Fibroblast of peridontal ligament (primary cell): Measurements from ENCODE around the gene GH2.
"Not testable (repeated sequence)": the region's sequence is repeated elsewhere in the genome, so short reads cannot be mapped to it uniquely, and the experiment has no call there.

Experiments
- DNase-seq: peaks from one replicate; pipeline ENCODE4 v3.0.0-alpha.2; 2010; ENCODE audit errors: extremely low read depth

GH2 gene

DNA sequence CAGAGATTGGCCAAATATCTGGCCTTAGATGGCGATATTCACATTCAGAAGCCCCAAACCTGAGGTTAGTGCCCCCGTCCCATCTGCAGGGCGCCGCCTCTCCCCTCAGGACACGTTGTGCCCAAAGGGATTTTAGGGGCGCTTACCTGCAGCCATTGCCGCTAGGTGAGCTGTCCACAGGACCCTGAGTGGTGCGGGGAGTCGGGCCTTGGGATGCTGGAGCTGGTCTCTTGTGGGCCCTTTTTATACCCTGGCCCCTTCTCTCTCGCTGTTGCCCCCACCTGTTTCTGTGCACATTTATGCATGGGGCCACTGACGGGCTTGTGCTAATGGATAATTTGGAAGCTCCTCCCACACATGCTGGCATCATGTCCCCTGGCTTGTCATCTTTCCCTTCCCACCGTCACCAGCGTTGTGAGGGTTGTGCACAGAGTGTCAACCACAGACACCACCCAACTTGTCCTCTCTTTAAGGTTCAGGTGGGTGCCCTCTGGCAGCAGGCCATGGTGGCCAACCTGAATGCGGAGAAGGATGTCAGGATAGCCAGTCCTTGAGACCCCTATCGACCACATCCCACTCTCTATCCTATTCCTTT, 29.4 kb upstream of the GH2 start, which contains the start of gene CSHL1:
Gene CSHL1, minus strand, starts transcription at position 218 of the 595 bp plus-strand sequence. Its CDS starts 62 bp downstream, at position 156.
- no peak for DNase-seq

DNA sequence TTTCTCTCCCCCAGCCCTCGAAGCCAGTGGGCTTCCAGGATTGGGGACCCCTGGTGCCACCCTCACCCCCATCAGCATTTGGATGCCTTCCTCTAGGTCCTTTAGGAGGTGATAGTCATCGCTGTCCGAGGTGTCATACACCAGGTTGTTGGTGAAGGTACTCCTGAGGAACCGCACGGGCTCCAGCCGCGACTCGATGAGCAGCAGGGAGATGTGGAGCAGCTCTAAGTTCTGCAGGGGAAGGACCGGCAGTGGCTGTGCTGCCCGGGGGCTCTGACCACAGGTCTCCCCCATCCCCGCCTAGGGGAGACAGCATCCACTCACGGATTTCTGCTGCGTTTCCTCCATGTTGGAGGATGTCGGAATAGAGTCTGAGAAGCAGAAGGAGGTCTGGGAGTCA, 28.4 kb upstream of the GH2 start:
- DNase-seq, result no peak

DNA sequence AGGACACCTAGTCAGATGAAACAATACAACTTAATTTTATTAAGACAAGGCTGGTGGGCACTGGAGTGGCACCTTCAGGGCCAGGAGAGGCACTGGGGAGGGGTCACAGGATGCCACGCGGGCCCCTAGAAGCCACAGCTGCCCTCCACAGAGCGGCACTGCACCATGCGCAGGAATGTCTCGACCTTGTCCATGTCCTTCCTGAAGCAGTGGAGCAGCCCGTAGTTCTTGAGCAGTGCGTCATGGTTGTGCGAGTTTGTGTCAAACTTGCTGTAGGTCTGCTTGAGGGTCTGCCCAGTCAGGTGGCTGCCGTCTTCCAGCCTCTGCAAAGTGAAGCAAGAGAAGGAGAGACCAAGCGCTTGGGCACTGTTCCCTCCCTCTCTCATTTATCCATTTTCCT, 27.8 kb upstream of the GH2 start:
- DNase-seq, result not testable (repeated sequence)

DNA sequence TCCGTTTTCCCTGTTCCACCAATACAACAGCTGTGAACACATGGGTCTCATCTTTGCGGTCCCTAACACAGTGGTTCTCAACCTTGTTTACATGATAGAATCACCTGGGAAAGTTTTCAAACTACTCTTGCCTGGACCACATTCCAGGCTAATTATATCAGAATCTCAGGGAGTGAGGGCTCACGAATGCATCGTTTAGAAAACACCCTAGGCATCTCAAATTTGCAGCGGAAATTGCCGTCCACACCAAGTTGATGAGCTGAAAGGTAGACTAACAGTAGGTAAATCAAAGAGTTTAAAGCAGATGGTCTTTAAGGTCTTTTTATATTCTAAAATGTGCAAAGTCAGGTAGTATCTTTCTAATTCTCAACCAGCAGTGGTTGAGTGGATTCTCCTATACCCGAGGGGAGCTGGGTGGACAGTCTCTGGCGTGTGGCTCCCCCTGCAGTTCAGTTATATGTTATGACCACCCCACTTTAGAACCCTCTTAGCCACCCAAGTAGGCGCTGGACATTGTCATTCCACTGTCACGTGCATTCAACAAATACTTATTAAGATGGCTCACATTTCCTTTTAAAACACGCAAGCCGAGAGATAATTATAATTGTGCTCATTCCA, 25.5 kb upstream of the GH2 start:
- not testable (repeated sequence) for DNase-seq

DNA sequence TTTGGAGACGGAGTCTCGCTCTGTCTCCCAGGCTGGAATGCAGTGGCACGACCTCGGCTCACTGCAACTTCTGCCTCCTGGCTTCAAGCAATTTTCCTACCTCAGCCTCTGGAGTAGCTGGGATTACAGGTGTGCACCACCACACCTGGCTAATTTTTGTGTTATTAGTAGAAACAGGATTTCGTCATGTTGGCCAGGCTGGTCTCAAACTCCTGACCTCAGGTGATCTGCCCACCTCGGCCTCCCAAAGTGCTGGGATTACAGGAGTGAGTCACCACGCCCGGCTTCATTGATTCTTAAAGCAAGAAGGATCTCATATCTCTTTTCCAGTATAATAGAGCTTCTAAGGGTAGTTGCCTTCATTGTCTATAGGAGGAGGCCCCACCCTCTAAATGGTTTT, 23.1 kb upstream of the GH2 start:
- DNase-seq, result not testable (repeated sequence)

DNA sequence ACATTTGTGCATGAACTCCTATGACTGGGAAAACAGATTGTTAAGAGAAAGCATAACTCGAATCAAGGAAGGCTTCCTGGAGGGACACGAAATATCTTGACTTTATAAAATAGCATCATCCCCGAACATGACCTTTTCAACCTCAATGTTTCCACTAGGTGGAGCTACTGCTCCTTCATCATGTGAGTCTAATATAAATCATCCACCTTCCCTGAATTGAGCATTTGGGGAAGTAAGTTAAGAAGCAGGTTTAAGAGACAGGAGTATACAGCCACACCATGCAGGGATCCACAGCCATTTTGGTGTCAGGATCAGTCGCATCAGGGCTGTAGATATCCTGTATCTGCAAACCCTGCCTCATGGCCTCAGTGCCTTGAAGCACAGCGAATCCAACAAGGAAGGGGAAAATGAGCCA, 22.1 kb upstream of the GH2 start:
- DNase-seq, result peak; percentile 5

DNA sequence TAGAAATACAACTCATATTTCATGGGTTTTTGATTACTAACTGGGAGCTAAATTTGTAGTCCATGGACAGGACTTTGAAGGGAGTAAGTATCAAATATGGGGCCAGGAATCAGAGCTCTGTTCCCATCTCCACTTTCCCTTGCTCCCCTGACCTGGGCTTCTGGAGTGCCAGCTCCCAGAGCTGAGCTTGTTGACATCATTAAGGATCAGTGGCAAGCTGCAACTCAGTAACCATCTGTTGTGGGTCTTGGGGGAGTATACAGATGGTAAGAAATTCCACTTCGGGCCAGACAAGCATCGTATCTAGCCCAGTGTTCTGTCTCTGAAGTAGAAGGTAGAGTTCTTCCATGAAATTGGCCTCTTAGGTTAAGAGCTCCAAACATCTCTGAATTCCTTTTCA, 20.2 kb upstream of the GH2 start:
- not testable (repeated sequence) for DNase-seq

DNA sequence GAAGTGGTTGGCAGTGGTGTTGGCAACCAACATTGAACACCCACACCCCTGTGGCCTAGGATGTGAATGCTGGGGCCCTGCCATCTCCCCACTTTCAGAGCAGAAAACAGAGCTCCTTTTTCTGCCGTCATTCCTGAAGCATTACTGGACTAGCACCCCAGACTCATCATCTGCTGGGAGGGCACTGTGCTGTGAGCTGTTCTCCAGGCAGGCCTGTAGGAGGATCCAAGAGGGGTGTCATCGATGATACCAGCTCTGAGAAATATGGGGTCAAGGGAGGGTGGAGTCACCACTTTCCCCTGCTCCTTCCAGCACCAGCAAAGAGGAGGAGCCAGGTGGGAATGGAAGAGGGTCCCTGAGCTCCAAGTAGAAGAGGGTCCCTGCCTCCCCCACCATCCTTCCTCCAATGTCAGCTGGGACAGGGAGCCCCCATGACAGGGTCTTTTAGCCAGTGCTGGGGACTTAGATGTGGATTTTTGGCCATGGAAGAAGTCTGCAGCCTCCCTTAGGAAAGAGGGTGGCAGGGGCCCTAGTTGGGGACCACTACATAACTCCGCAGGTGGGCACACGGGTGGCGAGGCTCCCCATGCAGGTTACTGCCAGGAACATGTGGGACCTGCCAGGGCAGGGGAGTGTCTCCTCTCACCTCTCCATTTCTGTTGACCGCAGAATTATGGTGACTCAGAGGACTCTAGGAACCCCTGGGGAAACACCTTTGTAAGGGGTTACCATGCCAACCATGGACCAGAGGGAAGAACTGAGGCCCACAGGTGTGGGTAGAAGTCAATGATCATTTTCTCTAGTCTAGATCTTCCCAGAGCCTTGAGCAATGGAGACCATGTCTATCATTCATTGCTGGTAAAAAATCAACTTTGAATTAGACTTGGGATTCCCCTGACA, 17.4 kb upstream of the GH2 start:
- not testable (repeated sequence) for DNase-seq

DNA sequence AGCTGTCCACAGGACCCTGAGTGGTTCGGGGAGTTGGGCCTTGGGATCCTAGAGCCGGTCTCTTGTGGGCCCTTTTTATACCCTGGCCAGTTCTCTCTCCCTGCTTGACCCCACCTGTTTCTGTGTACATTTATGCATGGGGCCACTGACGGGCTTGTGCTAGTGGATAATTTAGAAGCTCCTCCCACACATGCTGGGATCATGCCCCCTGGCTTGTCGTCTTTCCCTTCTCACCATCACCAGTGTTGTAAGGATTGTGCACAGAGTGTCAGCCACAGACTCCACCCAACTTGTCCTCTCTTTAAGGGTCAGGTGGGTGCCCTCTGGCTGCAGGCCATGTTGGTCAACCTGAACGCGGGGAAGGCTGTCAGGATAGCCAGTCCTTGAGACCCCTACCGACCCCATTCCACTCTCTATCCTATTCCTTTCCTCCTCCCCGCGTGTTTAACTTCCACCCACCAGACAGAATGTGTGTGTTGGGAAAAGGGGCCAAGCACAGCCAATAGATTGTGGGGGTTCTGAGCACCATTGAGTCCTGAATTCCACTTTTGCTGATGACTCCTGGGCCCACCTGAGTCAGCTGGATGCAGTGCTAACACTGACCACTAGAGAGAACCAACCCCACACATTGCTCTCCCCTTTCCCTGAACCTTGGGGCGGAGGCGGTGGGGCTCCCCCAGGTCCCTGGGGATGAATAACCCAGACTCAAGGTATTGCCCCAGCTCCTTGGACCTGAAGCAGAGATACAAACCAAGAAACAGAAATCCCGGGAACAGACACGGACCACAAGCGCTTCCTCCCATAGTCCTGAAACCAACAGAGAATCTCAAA, 15.0 kb upstream of the GH2 start, which contains the start of gene CSH1:
Gene CSH1, minus strand, starts transcription at position 51 of the 831 bp plus-strand sequence. CDS start 63 bp downstream, outside the sequence.
- DNase-seq, result not testable (repeated sequence)

DNA sequence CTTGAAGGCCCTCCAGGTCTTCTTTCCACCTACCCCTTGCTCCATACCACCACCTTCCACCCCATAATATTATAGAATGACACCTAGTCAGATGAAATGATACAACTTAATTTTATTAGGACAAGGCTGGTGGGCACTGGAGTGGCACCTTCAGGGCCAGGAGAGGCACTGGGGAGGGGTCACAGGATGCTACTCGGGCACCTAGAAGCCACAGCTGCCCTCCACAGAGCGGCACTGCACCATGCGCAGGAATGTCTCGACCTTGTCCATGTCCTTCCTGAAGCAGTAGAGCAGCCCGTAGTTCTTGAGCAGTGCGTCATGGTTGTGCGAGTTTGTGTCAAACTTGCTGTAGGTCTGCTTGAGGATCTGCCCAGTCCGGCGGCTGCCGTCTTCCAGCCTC, 13.1 kb upstream of the GH2 start:
- DNase-seq, result not testable (repeated sequence)

DNA sequence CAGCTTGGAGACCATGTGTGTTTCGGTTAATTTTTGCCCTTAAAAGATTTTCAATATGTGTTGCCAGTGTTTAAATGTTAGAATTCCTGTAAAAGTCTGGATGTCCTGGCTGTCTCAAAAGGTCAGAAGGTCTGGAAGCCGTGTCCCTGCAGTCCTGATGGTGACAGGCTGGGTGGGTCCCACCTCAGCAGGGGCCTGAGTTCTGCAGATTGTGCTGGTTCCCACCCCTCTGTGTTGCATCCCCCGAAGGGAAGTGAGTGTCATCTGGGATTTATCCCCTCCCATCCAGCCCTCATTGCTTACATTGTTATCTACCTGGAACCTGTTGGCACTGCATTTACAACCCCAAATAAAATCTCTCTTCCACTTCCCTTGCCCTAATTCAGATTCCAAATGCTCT, 12.3 kb upstream of the GH2 start:
- not testable (repeated sequence) for DNase-seq

DNA sequence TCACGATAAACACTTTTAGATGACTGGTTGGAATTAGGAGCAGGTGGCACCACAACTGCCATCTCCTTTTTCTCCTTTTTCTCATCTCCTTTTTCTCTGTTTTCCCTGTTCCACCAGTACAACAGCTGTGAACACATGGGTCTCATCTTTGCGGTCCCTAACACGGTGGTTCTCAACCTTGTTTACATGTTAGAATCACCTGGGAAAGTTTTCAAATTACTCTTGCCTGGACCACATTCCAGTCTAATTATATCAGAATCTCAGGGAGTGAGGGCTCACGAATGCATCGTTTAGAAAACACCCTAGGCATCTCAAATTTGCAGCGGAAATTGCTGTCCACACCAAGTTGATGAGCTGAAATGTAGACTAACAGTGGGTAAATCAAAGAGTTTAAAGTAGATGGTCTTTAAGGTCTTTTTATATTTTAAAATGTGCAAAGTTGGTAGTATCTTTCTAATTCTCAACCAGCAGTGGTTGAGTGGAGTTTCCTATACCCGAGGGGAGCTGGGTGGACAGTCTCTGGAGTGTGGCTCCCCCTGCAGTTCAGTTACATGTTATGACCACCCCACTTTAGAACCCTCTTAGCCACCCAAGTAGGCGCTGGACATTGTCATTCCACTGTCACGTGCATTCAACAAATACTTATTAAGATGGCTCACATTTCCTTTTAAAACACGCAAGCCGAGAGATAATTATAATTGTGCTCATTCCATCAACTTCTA, 10.7 kb upstream of the GH2 start:
- not testable (repeated sequence) for DNase-seq

DNA sequence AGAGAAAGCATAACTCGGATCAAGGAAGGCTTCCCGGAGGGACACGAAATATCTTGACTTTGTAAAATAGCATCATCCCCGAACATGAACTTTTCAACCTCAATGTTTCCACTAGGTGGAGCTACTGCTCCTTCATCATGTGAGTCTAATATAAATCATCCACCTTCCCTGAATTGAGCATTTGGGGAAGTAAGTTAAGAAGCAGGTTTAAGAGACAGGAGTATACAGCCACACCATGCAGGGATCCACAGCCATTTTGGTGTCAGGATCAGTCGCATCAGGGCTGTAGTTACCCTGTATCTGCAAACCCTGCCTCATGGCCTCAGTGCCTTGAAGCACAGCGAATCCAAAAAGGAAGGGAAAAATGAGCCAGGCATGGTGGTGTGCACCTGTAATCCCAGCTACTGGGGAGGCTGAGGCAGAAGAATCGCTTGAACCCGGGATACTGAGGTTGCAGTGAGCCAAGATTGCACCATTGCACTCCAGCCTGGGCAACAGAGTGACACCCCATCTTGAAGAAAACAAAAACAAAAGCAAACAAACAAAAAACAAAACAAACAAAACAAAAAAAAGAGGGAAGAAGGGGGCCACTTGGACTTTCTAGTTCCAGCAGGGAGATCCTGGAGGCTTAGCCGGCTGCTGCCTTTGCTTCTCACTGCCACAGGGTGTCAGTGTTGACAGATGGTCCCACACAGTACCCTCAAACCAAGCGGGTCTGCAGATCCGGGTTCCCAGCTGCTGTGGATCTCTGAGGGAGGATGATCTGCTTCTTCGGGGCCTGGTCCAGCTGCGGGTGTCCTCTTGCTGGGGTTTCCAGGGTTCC, 7.5 kb upstream of the GH2 start:
- DNase-seq, result peak; percentile 23

DNA sequence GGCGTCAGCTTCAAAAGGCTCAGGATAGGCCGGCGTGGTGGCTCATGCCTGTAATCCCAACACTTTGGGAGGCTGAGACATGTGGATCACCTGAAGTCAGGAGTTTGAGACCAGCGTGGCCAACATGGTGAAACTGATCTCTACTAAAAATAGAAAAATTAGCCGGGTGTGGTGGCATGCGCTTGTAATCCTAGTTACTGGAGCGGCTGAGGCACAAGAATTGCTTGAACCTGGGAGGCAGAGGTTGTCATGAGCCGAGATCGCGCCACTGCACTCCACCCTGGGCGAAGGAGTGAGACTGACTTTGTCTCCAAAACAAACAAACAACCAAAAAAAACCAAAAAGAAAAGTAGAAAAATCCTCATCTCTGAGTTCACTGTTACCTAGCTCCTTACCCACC, 3.4 kb upstream of the GH2 start:
- DNase-seq, result not testable (repeated sequence)

DNA sequence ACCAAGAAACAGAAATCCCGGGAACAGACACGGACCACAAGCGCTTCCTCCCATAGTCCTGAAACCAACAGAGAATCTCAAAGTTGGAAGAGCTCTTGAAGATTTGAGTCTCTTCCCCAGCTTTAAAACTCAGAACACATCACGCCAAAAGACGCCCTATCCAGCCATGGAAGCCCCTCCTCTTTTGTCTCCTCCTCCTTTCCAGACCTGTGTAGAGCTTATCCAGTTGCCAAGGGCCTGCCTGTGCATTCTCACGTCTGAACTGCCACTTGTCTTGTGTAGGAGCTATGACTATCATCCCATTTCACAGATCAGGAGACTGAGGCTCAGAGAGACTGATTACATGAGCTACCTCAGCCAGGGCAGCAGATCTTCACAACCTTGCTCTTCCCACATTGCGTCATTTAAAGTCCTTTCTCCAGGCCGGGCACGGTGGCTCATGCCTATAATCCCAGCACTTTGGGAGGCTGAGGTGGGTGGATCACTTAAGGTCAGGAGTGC, 932 bp upstream of the GH2 start:
- DNase-seq, result not testable (repeated sequence)

DNA sequence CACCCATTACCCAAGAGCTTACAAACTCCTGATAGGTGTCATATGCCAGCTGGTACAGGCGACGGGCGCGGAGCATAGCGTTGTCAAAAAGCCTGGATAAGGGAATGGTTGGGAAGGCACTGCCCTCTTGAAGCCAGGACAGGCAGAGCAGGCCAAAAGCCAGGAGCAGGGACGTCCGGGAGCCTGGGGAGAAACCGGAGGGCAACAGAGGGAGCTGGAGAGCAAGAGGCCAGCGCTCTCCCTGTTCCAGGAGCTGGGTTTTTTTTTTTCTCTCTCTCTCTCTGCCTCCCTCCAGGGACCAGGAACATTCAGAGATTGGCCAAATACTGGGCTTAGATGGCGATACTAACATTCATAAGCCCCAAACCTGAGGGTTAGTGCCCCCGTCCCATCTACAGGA, 407 bp downstream of the GH2 start:
- not testable (repeated sequence) for DNase-seq

DNA sequence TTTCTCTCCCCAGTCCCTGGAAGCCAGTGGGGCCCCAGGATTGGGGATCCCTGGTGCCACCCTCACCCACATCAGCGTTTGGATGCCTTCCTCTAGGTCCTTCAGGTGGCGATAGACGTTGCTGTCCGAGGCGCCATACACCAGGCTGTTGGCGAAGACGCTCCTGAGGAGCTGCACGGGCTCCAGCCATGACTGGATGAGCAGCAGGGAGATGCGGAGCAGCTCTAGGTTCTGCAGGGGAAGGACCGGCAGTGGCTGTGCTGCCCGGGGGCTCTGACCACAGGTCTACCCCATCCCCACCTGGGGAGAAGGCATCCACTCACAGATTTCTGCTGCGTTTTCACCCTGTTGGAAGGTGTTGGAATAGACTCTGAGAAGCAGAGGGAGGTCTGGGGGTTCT, 1.0 kb downstream of the GH2 start:
- no peak for DNase-seq

DNA sequence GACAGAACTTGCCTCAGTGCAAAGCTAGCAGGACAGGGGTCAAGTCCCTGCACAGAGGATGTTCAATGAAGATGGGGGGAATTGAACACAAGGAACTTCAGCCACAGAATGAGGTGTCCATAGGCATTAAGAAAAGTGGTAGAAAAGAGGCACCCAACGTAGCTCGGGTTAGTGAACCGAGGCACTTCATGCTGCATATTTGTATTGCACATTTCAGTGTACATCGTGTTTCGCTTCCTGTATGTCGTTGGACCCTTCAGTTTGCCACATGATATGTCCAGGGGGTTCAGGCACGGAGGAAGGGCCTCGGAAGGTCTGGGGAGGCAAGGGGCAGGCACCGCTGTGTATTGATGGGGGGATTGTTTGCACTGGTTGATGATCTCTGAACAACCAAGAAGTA, 3.3 kb downstream of the GH2 start:
- not testable (repeated sequence) for DNase-seq

DNA sequence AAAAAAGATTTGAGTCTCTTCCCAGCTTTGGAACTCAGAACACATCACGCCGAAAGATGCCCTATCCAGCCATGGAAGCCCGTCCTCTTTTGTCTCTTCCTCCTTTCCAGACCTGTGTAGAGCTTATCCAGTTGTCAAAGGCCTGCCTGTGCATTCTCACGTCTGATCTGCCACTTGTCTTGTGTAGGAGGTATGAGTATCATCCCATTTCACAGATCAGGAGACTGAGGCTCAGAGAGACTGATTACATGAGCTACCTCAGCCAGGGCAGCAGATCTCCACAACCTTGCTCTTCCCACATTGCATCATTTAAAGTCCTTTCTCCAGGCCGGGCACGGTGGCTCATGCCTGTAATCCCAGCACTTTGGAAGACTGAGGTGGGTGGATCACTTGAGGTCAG, 7.1 kb downstream of the GH2 start:
- DNase-seq, result not testable (repeated sequence)
